Measurements from ENCODE around the gene PRSS22. TPM values are rescaled to one million over a fixed set of nuclear protein-coding genes. Genes with fewer than 3 reads are reported as not detected.

The PRSS22 gene
- total and polyA plus RNA-seq, 2 donors (not counting 1 experiment from before 2014, with no cell fraction given), result not detected

GRCh38 chr16:2819939-2820835 is 37.8 kb downstream of the PRSS22 start:
- 81% methylated on average over 16 of the region's 17 CpGs for WGBS (ENCODE audit: insufficient coverage)
- H3K27ac Mint-ChIP-seq, result no peak overlapping the region
- H3K36me3 ChIP-seq (replicated peaks in 1 of 2; ENCODE audit: control extremely low read depth in 1 of 2, control insufficient read depth in 1 of 2, extremely low read depth in 1 of 2, insufficient read depth in 2 of 2, low read length in 1 of 2), result no peaks in the 10 kb centered on the region
- no peak overlapping the region for H3K27ac ChIP-seq (ENCODE audit: low read length in 2 of 2)
- CTCF ChIA-PET, result no interaction called here
- H3K4me1 ChIP-seq (ENCODE audit: control insufficient read depth in 2 of 2, insufficient read depth in 2 of 2, low read length in 2 of 2), result no peaks in the 10 kb centered on the region
- TF ChIP-seq, protein P1, sequence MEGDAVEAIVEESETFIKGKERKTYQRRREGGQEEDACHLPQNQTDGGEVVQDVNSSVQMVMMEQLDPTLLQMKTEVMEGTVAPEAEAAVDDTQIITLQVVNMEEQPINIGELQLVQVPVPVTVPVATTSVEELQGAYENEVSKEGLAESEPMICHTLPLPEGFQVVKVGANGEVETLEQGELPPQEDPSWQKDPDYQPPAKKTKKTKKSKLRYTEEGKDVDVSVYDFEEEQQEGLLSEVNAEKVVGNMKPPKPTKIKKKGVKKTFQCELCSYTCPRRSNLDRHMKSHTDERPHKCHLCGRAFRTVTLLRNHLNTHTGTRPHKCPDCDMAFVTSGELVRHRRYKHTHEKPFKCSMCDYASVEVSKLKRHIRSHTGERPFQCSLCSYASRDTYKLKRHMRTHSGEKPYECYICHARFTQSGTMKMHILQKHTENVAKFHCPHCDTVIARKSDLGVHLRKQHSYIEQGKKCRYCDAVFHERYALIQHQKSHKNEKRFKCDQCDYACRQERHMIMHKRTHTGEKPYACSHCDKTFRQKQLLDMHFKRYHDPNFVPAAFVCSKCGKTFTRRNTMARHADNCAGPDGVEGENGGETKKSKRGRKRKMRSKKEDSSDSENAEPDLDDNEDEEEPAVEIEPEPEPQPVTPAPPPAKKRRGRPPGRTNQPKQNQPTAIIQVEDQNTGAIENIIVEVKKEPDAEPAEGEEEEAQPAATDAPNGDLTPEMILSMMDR (IDR thresholded peaks at IDR 0.05), result no peak
- TF ChIP-seq EZH2 (IDR thresholded peaks at IDR 0.05; ENCODE audit: borderline replicate concordance, insufficient read depth, low read depth, low read length, poor library complexity, severe bottlenecking), result no peak
- POLR2A ChIA-PET, result no interaction called here
- no peaks in the 10 kb centered on the region for H3K79me2 ChIP-seq (ENCODE audit: control insufficient read depth, insufficient read depth, low read length)
- no peaks in the 10 kb centered on the region for H3K9me3 Mint-ChIP-seq (ENCODE audit: insufficient read depth)
- H3K9ac ChIP-seq (ENCODE audit: low read length), result no peak overlapping the region
- DNase-seq, result no peak
- no peak overlapping the region for H3K4me3 Mint-ChIP-seq
- no peaks in the 10 kb centered on the region for H4K20me1 ChIP-seq (ENCODE audit: control insufficient read depth, insufficient read depth, low read length, poor library complexity, severe bottlenecking)
- no peak overlapping the region for H3K4me3 ChIP-seq (ENCODE audit: control extremely low read depth in 1 of 5, extremely low read depth in 1 of 5, insufficient read depth in 1 of 5, low read depth in 2 of 5, low read length in 4 of 5)
- H3K4me1 Mint-ChIP-seq, result no peaks in the 10 kb centered on the region
- H2AFZ ChIP-seq (ENCODE audit: insufficient read depth, low read depth, low read length, poor library complexity, severe bottlenecking), result no peak overlapping the region
- peaks cover 7% of the 10 kb centered on the region for H3K27me3 Mint-ChIP-seq
- intact Hi-C loops (cut with micrococcal nuclease), result no loop called here
- H3K4me2 ChIP-seq (replicated peaks; ENCODE audit: low read depth, low read length, poor library complexity, severe bottlenecking), result no peak overlapping the region
- peaks cover 0 to 4% (median 0%) of the 10 kb centered on the region in 4 experiments for H3K27me3 ChIP-seq (replicated peaks in 1 of 4; ENCODE audit: control extremely low read depth in 1 of 4, control insufficient read depth in 3 of 4, insufficient read depth in 4 of 4, low read length in 3 of 4)
- no peaks in the 10 kb centered on the region for H3K9me3 ChIP-seq (ENCODE audit: control extremely low read depth in 1 of 3, control insufficient read depth in 2 of 3, insufficient read depth in 1 of 3, low read length in 2 of 3)
- no peak for ATAC-seq (ENCODE audit: low read depth)

Data from B cell (primary cell).